Osteoblast (primary cell): ENCODE data around the gene FHIT. TPM values are rescaled to one million over a fixed set of nuclear protein-coding genes. Genes with fewer than 3 reads are reported as not detected.
"Not testable (repeated sequence)": the region's sequence is repeated elsewhere in the genome, so short reads cannot be mapped to it uniquely, and the experiment has no call there.

Experiments
- DNase-seq: peaks from one replicate; pipeline ENCODE4 v3.0.0; 2011; ENCODE audit warnings: low spot score, mixed read lengths; ENCODE audit not compliant: insufficient read length; ENCODE audit errors: missing footprints
- H2AFZ ChIP-seq: 2 replicates; pipeline ENCODE4 v1.6.0; 2011; ENCODE audit warnings: mild to moderate bottlenecking, low read length
- H3K27ac ChIP-seq: 2 replicates; pipeline ENCODE4 v1.5.1; 2011; ENCODE audit warnings: mild to moderate bottlenecking, low read depth, low read length, moderate library complexity
- H3K27me3 ChIP-seq: 2 replicates; pipeline ENCODE4 v1.6.0; 2012; ENCODE audit warnings: mild to moderate bottlenecking, control low read depth, inconsistent platforms, low read length, moderate library complexity; ENCODE audit not compliant: insufficient read depth
- H3K36me3 ChIP-seq: 2 replicates; pipeline ENCODE4 v1.5.1; 2011; ENCODE audit warnings: mild to moderate bottlenecking, low read length, control low read depth, moderate library complexity; ENCODE audit not compliant: insufficient read depth
- H3K4me1 ChIP-seq: 2 replicates; pipeline ENCODE4 v1.5.1; 2011; ENCODE audit warnings: mild to moderate bottlenecking, low read length, control low read depth, moderate library complexity; ENCODE audit not compliant: insufficient read depth
- H3K4me2 ChIP-seq: 2 replicates; pipeline ENCODE4 v1.6.0; 2011; ENCODE audit warnings: mild to moderate bottlenecking, low read length; ENCODE audit not compliant: insufficient read depth
- H3K4me3 ChIP-seq: fragments of 200-600 bp; sonication (generic); 3 replicates; pipeline ENCODE4 v1.5.1; 2012; ENCODE audit warnings: mild to moderate bottlenecking, low read length, inconsistent platforms; ENCODE audit not compliant: insufficient read depth
- H3K79me2 ChIP-seq: 2 replicates; pipeline ENCODE4 v1.6.0; 2012; ENCODE audit warnings: mild to moderate bottlenecking, low read length, control low read depth, inconsistent platforms; ENCODE audit not compliant: insufficient read depth
- H3K9me3 ChIP-seq: 2 replicates; pipeline ENCODE4 v1.5.1; 2011; ENCODE audit warnings: low read depth, low read length, control low read depth
- H4K20me1 ChIP-seq: 2 replicates; pipeline ENCODE4 v1.6.0; 2012; ENCODE audit warnings: mild to moderate bottlenecking, low read length, control low read depth; ENCODE audit not compliant: insufficient read depth
- total RNA-seq: library from RNA; depleted of rRNA; stranded (reverse); fragments of >200 nt; gene quantifications from 2 replicates; pipeline ENCODE4 v1.2.3, GENCODE V29; 2012
- TF ChIP-seq, protein P1 (sequence below): IDR thresholded peaks from 2 replicates; pipeline ENCODE4 v1.5.1; 2011; ENCODE audit warnings: mild to moderate bottlenecking, low read depth, low read length, moderate library complexity; ENCODE audit errors: extremely low read depth

FHIT gene
- total RNA-seq, 1 donor: 3.3 TPM

DNA sequence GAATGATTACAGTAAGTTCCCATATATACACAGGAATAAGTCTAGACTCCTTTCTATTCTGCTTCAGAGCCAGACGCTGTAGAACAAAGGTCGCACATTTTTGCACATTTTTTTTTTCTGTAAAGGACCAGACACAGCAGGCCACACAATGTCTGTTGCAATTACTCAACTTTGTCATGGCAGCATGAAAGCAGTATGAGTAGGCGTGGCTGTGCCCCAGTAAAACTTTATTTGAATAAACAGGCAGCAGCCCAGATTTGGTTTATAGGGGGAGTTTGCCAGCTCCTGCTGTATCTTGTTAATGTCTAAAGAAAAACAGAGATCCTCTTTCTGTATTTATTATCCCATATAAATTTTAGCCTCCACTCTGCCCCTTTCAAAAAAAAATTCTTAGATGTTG lies 708.3 kb downstream of the FHIT start:
- DNase-seq: no peak
- H3K27me3 ChIP-seq: no peaks in the 10 kb centered on the region
- H3K27ac ChIP-seq: no peak overlapping the region
- no peaks in the 10 kb centered on the region for H3K79me2 ChIP-seq
- H2AFZ ChIP-seq: no peak overlapping the region
- no peaks in the 10 kb centered on the region for H3K36me3 ChIP-seq
- no peak overlapping the region for H3K4me3 ChIP-seq
- no peaks in the 10 kb centered on the region for H4K20me1 ChIP-seq
- no peak overlapping the region for H3K4me2 ChIP-seq
- no peaks in the 10 kb centered on the region for H3K4me1 ChIP-seq
- no peaks in the 10 kb centered on the region for H3K9me3 ChIP-seq
- TF ChIP-seq, protein P1, sequence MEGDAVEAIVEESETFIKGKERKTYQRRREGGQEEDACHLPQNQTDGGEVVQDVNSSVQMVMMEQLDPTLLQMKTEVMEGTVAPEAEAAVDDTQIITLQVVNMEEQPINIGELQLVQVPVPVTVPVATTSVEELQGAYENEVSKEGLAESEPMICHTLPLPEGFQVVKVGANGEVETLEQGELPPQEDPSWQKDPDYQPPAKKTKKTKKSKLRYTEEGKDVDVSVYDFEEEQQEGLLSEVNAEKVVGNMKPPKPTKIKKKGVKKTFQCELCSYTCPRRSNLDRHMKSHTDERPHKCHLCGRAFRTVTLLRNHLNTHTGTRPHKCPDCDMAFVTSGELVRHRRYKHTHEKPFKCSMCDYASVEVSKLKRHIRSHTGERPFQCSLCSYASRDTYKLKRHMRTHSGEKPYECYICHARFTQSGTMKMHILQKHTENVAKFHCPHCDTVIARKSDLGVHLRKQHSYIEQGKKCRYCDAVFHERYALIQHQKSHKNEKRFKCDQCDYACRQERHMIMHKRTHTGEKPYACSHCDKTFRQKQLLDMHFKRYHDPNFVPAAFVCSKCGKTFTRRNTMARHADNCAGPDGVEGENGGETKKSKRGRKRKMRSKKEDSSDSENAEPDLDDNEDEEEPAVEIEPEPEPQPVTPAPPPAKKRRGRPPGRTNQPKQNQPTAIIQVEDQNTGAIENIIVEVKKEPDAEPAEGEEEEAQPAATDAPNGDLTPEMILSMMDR: no peak

DNA sequence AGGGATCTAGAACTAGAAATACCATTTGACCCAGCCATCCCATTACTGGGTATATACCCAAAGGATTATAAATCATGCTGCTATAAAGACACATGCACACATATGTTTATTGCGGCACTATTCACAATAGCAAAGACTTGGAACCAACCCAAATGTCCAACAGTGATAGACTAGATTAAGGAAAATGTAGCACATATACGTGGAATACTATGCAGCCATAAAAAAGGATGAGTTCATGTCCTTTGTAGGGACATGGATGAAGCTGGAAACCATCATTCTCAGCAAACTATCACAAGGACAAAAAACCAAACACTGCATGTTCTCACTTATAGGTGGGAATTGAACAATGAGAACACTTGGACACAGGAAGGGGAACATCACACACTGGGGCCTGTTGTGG lies 711.9 kb downstream of the FHIT start:
- not testable (repeated sequence) for H3K27me3 ChIP-seq, H3K4me1 ChIP-seq, H3K79me2 ChIP-seq, DNase-seq, H3K27ac ChIP-seq, H2AFZ ChIP-seq, H4K20me1 ChIP-seq, H3K9me3 ChIP-seq, H3K4me3 ChIP-seq, H3K36me3 ChIP-seq, H3K4me2 ChIP-seq

DNA sequence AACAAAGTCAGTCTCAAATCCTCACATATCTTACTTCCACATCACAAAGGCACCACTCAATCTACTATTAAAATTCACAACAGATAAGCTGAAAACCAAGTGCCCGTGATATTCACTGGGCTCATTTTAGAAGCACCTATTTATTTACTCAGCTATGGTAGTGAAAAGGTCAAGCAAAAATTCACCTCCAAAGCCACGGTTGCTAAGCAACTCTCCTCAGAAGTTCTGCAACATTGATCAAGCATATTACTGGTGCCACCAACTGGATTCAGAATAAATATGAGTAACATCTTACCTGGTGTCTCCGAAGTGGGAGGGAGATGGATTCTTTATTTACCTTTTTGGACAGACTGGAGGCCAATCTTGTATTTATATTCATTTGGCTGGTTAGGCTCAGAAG lies 714.8 kb downstream of the FHIT start:
- TF ChIP-seq, protein P1: no peak
- no peaks in the 10 kb centered on the region for H3K36me3 ChIP-seq
- no peak overlapping the region for H3K4me3 ChIP-seq
- no peaks in the 10 kb centered on the region for H3K9me3 ChIP-seq
- no peaks in the 10 kb centered on the region for H3K27me3 ChIP-seq
- H4K20me1 ChIP-seq: no peaks in the 10 kb centered on the region
- H3K4me1 ChIP-seq: no peaks in the 10 kb centered on the region
- H3K79me2 ChIP-seq: no peaks in the 10 kb centered on the region
- H2AFZ ChIP-seq: no peak overlapping the region
- no peak overlapping the region for H3K27ac ChIP-seq
- no peak for DNase-seq
- no peak overlapping the region for H3K4me2 ChIP-seq

DNA sequence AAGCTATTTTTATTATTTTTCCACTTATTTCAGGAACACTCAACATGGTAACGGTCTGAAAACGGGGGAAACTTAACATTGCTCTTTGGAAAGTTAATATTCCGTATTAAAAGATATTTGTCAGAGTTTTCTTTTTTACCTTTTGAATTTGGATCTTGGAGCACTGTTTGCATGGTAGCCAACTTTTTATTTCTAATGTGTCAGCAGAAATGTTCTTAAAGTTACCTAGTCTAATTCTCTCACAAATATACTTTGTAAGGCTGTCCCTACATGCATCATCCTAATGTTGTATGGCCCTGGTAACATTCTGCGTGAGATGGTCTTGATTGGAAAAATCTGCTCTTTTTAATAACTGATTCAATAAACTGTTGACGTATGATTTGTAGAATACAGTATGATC lies 719.5 kb downstream of the FHIT start:
- Histone ChIP-seq H4K20me1 (no peaks in the 10 kb centered on the region), H3K79me2 (no peaks in the 10 kb centered on the region), H3K27me3 (no peaks in the 10 kb centered on the region), H2AFZ (no peak overlapping the region), H3K4me1 (no peaks in the 10 kb centered on the region), H3K4me3 (no peak overlapping the region), H3K9me3 (no peaks in the 10 kb centered on the region), H3K36me3 (no peaks in the 10 kb centered on the region), H3K4me2 (no peak overlapping the region), H3K27ac (no peak overlapping the region)
- TF ChIP-seq, protein P1: no peak
- no peak for DNase-seq
